A549 treated with AZD2906 at 1 μM for 4 hours (cell line): Measurements from ENCODE around the gene CLTA. TPM values are rescaled to one million over a fixed set of nuclear protein-coding genes. Genes with fewer than 3 reads are reported as not detected.

Experiments
- total RNA-seq: library from RNA; stranded (reverse); fragments of 200-300 nt; extraction: Qiagen RNA extraction; gene quantifications from 5 replicates; pipeline ENCODE4 v1.2.3, GENCODE V29; 2022

The CLTA gene, protein sequence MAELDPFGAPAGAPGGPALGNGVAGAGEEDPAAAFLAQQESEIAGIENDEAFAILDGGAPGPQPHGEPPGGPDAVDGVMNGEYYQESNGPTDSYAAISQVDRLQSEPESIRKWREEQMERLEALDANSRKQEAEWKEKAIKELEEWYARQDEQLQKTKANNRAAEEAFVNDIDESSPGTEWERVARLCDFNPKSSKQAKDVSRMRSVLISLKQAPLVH
- 301 to 421 TPM (median 376 TPM) in 5 replicates for total RNA-seq

DNA sequence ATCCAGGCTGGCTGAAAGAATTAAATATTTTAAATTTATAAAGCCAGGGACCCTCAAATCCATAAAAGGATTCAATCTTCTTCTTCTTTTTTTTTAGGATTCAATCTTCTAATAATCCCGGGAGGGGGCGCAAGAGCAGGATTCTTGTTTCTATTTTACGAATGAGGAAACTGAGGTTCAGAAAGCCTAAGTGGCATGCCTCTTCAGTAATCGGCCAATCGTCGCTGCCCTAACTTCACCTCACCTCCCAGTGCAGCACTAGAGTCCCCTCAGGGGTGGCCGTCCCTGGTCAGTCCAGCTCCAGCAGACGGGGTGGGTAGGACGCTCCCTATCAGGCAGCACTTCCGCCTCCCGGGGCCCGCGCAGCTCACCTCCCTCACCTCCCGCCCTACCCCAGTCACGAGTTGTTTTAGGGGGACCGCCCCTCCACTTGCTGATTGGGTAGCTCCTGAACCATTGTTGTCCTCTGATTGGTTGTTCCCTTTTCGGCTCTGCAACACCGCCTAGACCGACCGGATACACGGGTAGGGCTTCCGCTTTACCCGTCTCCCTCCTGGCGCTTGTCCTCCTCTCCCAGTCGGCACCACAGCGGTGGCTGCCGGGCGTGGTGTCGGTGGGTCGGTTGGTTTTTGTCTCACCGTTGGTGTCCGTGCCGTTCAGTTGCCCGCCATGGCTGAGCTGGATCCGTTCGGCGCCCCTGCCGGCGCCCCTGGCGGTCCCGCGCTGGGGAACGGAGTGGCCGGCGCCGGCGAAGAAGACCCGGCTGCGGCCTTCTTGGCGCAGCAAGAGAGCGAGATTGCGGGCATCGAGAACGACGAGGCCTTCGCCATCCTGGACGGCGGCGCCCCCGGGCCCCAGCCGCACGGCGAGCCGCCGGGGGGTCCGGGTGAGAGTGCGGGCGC, at the start of gene CLTA:
TSS of gene CLTA (plus strand) at position 534 of the 902 bp plus-strand sequence. CDS start at position 670, 136 bp downstream.

DNA sequence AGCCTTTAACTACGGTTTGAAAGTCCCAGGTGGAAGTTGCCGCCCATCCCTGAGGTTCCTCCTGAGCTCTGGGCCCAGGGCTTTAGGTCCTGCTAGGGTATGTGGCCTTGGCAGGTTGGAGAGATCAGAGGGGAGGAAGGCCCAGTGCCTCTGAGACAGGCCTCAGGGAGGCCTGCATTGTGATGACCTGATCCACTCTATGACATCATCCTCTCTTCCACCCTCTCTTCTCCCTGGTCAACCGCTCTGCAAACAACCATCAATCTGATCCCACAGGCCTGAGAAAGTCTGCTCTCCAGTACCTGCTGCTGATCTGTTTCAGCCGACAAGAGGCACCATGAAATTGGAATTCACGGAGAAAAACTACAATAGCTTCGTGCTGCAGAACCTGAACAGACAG, 21.6 kb upstream of the CLTA start, which contains the start of gene CCIN:
TSS of gene CCIN (plus strand) at position 223 of the 400 bp plus-strand sequence. CDS start at position 338, 115 bp downstream.

DNA sequence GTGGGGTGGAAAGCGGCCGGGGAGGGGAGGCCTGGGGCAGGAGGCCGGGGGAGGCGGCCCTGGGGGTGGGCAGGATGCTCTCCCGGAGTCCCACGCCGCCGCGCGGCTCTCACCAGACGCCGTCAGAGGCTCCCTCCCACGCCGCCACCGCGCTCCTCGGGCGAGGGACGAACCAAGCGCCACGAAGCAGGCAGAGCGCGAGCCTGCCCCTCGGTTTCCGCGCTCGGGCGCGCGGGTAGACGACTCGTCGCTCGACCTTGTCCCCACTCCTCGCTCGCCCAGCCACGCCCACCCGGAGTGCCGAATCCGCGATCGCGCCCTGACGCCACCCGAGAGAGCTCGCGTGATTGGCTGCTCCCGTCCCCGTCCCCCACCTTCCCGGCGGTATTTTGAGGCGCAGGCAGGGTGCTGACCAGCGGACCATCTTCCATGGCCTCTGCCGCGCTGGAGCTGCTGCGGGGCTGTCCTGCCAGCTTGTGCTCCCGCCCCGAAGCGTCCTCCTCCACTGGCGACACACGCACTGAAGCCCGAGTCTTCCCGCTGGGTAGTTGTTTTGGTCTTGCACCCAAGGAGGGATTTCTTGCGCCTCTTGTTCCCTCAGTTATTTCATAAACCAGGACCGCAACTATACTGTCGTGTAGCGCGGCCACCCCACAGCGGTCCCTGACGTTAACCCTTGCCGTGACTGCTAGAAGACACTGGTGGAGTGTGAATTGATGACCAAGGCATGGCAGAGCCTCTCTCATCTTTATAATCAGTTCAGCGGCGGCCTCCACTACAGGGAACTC, 67.7 kb downstream of the CLTA start, which contains the start of gene GNE:
TSS of gene GNE (minus strand) at position 241 of the 788 bp plus-strand sequence. CDS start 9,093 bp downstream, outside the sequence.

Other genes starting within 250 kb of the CLTA start
- gene OR2S2, start 232.8 kb upstream of the CLTA start, total RNA-seq: not detected in 5 replicates
- gene RECK, start 154.0 kb upstream of the CLTA start, total RNA-seq: 5.3 to 6.2 TPM (median 5.7 TPM) in 5 replicates
- gene GLIPR2, start 54.2 kb upstream of the CLTA start, total RNA-seq: 7.0 to 8.6 TPM (median 8.5 TPM) in 5 replicates
- gene CCIN, start 21.5 kb upstream of the CLTA start, total RNA-seq: 0.06 TPM in 1 of 5 replicates, not detected in the others
- 11.7 to 17.6 TPM (median 13.7 TPM) in 5 replicates for gene GNE, start 67.5 kb downstream of the CLTA start, total RNA-seq
- 8.1 to 9.7 TPM (median 9.3 TPM) in 5 replicates for gene RNF38, start 209.3 kb downstream of the CLTA start, total RNA-seq